CD4-positive, alpha-beta T cell treated with Interleukin-4 for 1 hour (primary cell): ENCODE measurements around the gene HNRNPA3.
A peak's percentile ranks its signal among the peaks of the same experiment; 100 is the strongest.
"Not testable (repeated sequence)": the region's sequence is repeated elsewhere in the genome, so short reads cannot be mapped to it uniquely, and the experiment has no call there.

Experiments
- DNase-seq, 2 donors: peaks; one replicate each; pipeline ENCODE4 v3.0.0-alpha.2; 2020 to 2022

Gene HNRNPA3

GRCh38 chr2:177256695-177257094 is 44.1 kb downstream of the HNRNPA3 start:
- DNase-seq = no peak

GRCh38 chr2:177257471-177257870 is 44.9 kb downstream of the HNRNPA3 start:
- peak in 1 of 2 donors; percentile 1 for DNase-seq

- DNase-seq = no peak
These were observed 45.5 kb downstream of the HNRNPA3 start for GRCh38 chr2:177258059-177258458.

- peak in 1 of 2 donors; percentile 5 for DNase-seq
These were observed 47.8 kb downstream of the HNRNPA3 start for GRCh38 chr2:177260379-177260778.

GRCh38 chr2:177261116-177262060 is 48.8 kb downstream of the HNRNPA3 start:
- peak in 1 of 2 donors; percentile 3 for DNase-seq

- peak in 1 of 2 donors; percentile 2 for DNase-seq
These were observed 49.5 kb downstream of the HNRNPA3 start for GRCh38 chr2:177262092-177262491.

- DNase-seq = no peak
These were observed 50.4 kb downstream of the HNRNPA3 start for GRCh38 chr2:177262958-177263450.

- DNase-seq = peak; percentile 91 to 93
These were observed 51.0 kb downstream of the HNRNPA3 start for GRCh38 chr2:177263451-177264208.

- DNase-seq = no peak
These were observed 51.7 kb downstream of the HNRNPA3 start for GRCh38 chr2:177264209-177264692.

- DNase-seq = peak; percentile 93 to 94
These were observed 52.3 kb downstream of the HNRNPA3 start, which contains the start of gene NFE2L2 for GRCh38 chr2:177264693-177265587. Gene NFE2L2, minus strand, starts transcription at chr2:177264727. Its CDS starts 151 bp downstream, at chr2:177264576.

GRCh38 chr2:177265824-177266817 is 53.5 kb downstream of the HNRNPA3 start:
- peak in 1 of 2 donors; percentile 56 for DNase-seq

- DNase-seq = not testable (repeated sequence)
These were observed 54.4 kb downstream of the HNRNPA3 start for GRCh38 chr2:177266955-177267354.

- no peak for DNase-seq
These were observed 55.7 kb downstream of the HNRNPA3 start for GRCh38 chr2:177268187-177268871.

- DNase-seq = no peak
These were observed 56.3 kb downstream of the HNRNPA3 start for GRCh38 chr2:177268901-177269300.

GRCh38 chr2:177270531-177270930 is 57.9 kb downstream of the HNRNPA3 start:
- DNase-seq = no peak

GRCh38 chr2:177271981-177272666 is 59.5 kb downstream of the HNRNPA3 start:
- DNase-seq = no peak

GRCh38 chr2:177272765-177273164 is 60.2 kb downstream of the HNRNPA3 start:
- no peak for DNase-seq

GRCh38 chr2:177273408-177273807 is 60.8 kb downstream of the HNRNPA3 start:
- no peak for DNase-seq
